HG03097 (cell line): ENCODE data around the gene SF1.

Source experiments
- ATAC-seq: cut with Tn5 transposase; IDR thresholded peaks from one replicate; pipeline ENCODE4 v1.9.1; 2021; ENCODE audit not compliant: unreplicated experiment, low FRiP score

The SF1 gene

GRCh38 chr11:64728757-64729365, 49.5 kb downstream of the SF1 start:
- no peak for ATAC-seq

DNA sequence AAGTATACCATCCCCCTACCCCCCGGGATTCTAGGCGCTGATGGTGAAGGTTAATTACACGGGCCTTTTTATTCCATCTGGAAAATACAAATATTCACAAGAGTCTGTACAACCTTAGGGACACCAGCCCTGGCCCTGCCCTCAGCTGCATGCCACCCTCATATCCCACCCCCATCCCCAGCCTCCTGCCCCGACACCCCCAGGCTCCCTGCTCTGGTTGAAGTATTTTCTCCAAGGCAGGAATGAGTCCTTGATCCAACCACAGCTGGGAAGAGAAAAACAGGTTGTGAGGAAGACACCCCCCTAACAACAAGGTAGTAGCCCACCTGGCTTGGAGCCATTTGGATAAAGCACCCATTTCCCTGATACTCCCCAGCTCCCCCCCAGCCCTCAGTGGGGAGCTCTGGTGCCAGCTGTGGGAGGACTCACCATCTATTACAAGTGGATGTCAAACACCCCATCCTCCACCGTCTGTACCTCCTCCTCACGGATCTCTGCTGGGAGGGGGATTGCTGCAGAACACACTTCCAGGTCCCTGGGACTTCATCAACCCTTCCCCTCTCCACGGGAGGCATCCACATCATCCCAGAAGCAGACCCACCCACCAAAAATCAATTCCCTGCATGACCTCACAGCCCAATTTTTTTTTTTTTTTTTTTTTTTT, 51.3 kb downstream of the SF1 start:
- ATAC-seq, result no peak

- ATAC-seq, result no peak
These were observed 52.1 kb downstream of the SF1 start for GRCh38 chr11:64726211-64726641.

GRCh38 chr11:64724863-64725532, 53.3 kb downstream of the SF1 start:
- ATAC-seq, result no peak

DNA sequence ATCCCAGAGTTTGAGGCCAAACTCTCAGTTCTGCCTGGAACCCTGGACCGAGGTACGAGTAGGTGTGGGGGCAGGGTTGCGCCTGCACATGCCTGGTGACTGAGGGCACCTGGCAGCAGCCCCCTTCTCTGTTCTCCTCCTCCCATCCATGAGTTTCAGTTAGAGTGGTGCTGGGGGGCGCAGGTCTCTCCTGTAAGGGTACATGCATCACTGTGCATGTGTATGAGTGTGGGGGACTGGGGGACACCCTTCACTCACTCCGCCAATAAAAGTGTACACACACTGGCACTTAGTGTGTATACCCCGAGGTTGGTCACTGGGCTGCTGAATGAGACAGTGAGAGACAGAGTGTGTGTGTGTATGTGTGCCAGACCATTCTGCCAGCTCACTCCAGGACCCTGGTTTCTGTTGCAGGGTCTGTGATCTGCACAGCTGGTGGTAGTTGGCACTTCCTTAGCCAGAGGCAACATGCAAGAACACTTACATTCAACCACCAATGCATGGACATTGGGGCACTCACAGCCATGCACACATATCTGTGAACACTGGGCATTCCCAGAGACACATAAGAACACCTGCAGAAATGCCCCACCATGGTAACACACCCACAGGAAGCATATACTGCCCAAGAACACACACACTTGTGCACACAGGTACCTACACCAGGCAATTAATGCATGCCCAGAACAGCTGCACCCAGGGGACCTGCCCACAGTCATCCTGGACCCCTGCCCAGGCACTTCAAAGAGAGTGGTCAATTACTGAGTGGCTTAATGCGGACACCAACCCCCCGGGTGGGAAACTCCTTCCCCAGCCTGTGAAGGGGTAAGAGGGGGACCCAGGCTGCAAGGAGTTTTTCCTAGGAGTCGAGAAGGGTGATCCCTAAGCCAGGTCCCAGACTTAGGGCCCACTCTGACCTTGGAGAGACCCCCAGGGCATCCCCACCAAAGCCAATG, 54.2 kb downstream of the SF1 start:
- ATAC-seq, result no peak

GRCh38 chr11:64723117-64723906, 55.0 kb downstream of the SF1 start, which contains the start of gene NRXN2:
Gene NRXN2 (minus strand): TSS chr11:64723197. CDS start chr11:64713699, 9,498 bp downstream.
- peak; percentile 60 for ATAC-seq

GRCh38 chr11:64722141-64723065, 55.9 kb downstream of the SF1 start:
- ATAC-seq, result no peak

DNA sequence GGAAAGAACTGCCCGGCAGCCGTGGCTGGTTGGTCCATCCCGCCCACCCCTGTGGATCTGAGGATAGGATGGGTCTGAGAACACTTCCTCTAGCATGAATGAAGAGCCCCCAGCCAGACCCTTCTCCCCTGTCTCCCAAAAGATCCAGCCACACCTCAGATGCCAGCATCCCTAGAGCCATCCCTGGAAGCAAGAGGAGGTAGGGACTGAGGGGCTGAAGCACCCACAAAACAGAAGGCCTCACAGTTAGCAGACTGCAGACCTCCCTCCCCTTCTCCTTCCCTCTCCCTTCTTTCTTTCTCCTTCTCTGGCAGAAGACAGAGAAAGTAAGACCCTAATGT, 57.0 kb downstream of the SF1 start:
- no peak for ATAC-seq

DNA sequence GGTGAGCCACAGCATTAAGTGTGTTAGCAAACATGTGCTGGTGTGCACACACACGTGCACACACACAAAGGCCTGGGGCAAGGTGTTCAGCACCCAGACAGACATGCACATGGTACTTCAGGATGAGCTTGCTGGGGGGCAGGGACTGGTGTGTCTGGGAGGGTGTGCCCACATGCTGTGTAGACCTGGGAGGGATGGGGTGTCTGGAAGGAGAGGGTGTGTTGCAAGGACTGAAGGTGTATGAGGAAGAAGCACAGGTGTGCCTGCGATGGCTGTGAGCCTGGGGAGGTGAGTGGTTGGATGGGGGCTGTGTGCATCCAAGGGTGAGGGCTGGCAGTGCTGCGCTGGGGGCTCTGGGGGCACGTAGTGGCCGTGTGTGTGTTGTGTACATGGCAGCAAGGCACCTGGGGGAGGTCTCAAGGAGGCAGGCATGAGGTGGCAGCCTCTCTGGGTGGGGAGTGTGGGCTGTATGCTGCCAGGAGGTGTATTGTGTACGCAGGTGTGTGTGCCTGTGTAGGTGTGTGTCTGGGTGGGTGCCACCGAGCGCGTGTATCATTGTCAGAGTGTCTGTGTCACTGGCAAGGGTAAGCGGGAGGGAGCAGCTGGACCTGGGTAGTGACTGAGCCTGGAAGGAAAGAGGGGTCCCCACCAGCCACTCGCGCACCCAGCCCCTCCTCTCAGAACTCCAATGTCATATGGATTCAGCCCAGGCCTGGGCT, 57.5 kb downstream of the SF1 start:
- ATAC-seq, result no peak

GRCh38 chr11:64720167-64720566, 58.2 kb downstream of the SF1 start:
- ATAC-seq, result no peak

DNA sequence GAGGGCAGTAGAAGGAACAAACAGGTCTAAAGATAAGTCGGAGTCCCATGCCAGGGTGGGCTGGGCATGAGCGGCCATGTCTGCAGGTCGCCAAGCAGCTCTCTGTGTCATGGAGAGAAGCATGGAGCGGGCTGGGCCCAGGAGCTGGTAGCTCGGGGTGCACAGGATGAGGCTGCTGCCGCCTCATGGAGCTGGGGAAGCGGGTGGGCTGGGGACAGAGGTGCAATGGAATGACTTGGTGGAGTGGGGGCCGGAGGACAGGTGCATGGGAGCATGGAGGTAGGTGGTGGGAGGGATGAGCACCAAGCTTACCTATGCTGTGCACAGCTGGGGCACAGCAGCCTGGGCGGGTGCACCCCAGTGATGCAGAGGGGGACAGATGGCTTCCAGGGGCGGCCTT, 58.9 kb downstream of the SF1 start:
- no peak for ATAC-seq

DNA sequence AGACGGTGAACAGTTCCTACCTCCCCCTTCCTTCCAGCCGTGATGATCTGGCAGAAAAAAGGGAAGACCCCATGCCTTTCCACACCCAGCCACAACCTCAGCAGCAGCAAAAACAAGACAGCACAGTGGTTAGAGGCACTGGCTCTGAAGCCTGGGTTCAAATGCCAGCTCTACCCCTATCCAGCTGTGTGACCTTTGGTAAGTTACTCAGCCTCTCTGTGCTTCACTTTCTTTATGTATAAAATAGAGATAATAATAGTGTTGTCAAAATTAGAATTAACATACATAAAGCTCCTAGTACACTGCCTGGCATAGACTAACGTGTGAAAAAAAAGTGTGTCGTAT, 59.6 kb downstream of the SF1 start:
- no peak for ATAC-seq

DNA sequence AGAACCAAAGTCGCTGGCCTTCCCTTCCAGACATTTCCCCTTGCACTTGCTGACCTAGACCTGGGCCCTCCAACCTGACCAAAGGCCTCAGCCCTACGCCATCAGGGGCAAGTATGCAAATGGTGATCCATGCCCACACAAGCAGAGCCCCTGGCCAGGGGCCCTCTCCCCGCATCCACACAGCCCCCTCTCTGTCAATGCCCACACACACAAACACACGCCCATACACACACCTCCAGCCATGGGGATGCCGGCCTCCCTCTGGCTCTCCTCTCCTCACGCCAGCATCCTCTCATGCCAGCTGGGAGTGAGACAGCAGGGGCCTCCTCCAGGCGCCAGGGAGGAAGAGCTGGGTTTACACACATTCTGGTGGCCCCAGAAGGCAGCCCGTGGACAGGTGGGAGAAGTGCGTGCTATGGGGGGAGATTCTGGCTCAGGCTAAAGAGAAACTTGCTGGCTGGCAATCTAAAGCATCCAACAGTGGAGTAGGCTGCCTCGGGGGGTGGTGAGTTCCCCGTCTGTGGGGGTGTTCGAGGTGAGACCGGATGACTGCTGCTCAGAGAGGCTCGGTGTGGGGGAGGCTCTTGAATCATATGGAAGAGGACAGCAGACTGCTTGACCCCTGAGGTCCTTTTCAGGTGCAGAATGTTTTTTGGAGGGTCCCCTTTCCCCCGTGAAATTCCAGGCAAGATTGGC, 60.1 kb downstream of the SF1 start:
- no peak for ATAC-seq

GRCh38 chr11:64717268-64717578, 61.1 kb downstream of the SF1 start:
- ATAC-seq, result no peak

- ATAC-seq, result no peak
These were observed 61.7 kb downstream of the SF1 start for GRCh38 chr11:64716473-64717267.

GRCh38 chr11:64715756-64716472, 62.4 kb downstream of the SF1 start:
- no peak for ATAC-seq

GRCh38 chr11:64715110-64715509, 63.2 kb downstream of the SF1 start:
- no peak for ATAC-seq
